HG03095 (cell line): ENCODE results near the gene PLIN1.

Source experiments
- ATAC-seq: cut with Tn5 transposase; IDR thresholded peaks from one replicate; pipeline ENCODE4 v1.9.1; 2021; ENCODE audit warnings: moderate library complexity; ENCODE audit not compliant: unreplicated experiment

Gene PLIN1

DNA sequence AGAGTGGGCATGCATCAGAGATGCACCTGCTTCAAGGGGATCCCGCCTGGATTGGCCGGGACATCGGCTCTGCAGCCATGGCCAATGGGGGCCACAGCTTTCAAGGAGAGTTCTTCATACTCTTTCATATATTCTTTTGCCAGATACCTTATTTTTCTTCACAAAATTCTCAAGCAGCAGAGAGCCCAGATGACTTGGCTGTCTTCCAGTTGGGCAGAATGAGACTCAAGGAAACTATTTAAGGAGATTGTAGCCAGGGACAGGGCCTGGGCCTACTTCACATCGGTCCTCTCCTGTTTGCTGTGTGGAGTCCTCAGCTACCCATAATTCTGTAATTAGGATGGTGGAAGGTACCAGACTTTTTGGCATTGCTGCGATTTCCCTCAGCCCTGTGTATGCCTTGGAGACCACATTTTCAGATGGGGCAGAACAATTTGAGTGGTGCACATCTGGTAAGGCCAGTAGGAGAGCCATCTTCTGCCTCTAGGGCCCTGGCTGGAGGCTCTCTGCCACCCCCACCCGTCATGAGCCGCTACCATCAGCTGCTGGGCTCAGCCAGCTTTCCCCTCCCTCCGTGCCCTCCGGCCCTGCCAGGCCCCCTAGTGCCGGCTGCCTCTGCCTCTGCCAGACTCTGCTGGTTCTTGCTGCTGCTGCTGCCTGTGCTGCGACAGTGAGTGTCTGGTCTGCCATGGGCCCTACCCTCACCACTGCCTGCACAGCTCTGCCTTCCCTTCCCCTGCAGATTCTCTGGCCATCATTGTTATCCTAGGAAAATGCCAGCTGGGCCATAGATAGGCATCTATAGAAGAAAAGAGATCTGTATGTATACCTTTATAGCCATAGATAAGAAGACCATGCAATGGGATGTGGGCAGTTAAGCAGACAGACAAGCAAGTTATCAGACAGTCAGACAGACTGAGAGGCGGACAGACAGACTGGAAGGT, 6.7 kb downstream of the PLIN1 start:
- ATAC-seq = no peak

DNA sequence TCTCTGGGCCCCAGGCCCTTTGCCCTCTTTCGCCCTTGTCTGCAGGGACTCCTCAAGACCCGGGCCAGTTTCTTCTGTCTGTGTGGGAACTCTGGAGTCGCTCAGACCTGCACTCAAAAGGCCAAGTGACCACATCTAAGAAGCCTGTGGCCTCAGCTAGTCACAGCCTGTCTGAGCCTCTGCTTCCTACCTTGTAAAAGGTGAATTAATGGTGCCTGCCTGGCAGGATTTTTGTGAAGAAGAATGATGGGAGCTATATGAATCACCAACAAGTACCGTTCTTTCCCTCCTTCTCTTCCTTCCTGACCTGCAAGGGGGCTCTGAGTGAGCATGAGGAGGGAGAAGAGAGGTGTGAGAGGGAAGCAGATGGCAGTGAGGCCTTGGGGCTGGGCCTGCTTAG, 7.5 kb downstream of the PLIN1 start:
- ATAC-seq = no peak

DNA sequence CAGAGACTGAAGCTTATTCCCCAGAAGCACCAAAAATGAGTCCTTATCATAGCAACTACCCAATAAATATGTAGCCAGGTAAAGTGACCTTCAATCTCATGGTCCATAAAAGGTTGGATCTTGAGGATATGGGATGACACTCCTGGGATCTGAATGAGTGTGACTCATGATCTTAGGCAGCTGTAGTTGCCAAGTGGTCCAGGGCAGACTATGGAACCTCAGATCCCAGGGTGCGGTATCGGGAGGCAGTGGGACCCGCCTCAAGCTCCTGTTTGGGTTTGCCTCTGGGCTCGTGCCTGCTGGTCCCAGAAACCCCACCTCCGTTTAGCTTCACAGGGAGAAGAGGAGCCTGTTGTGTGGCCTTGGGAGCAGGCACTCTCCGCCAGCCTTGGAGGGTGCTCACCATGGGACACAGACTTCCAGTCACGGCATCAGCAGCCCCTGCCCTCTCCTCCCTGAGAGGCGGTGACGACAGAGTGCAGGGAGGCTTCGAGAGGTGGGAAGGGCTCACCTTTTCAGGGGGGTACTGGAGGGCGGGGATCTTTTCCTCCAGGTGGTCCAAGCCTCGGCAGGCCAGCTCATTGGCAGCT, 8.1 kb downstream of the PLIN1 start:
- no peak for ATAC-seq

DNA sequence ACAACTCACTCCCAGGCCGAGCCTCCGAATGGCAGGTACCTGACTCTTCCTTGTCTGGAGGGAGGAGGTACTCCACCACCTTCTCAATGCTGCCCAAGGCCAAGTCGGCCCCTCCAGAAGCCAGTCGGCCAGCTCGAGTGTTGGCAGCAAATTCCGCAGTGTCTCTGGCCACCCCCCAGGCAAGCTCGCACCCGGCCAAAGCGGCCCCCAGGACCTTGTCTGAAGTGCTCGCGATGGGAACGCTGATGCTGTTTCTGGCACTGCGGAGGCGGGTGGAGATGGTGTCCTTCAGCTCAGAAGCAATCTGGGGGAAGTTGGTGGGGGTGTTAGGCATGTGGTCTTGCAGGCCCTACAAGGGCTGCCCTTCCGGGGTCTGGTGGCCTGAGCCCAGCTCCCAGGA, 9.2 kb downstream of the PLIN1 start:
- no peak for ATAC-seq

DNA sequence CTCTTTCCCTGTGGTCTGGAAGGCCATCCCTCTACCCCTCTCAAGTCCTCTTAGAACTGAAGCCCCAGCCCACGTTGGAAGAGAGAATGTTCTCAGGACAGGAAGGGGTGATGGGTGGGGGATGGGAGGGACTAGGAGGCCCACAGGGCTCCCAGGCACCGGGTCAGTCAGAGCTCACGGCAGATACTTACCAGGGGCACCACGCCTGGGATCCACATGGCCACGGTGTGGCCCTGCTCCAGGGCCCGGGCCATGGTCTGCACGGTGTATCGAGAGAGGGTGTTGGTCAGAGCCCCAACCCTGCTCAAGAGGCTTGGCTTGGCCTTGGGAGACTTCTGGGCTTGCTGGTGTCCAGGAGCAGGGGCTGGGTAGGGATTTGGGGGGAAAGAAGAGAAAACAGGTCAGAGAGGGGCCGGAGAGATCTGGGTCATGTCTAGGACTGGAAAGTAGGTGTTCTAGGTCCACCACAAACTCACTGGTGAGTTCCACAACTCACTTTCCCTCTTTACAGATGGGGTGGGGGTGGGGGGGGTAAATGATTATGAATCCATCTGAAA, 9.8 kb downstream of the PLIN1 start:
- no peak for ATAC-seq

DNA sequence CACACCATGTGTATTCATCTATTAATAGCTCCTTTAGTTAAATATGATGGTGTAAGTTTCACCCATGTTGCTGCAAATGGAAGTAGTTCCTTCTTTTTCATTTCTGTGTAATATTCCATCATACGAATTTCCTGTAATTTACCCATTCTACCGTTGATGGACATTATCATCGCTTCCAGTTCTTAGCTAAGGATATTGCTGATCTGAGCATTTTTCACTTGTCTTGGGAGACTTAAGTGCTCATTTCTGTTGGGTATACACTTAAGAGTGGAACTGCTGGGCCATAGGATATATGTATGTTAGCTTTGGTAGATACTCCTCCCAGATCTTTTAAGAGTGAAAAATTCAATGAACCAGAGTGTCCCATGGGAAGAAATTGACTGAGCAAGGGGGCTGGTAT, 11.0 kb downstream of the PLIN1 start:
- ATAC-seq = no peak

DNA sequence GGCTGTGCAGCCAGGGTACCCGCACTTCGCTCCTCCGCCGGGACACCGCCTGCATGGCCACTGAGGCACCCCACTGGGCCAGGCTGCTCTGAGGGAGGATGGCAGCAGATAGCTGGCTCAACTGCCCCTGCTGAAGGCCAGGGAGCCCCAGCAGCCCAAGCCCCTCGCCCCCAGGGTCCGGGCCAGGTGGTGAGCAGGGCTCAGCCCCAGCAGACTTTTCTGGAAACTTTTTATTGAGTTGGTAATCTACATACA, 11.5 kb downstream of the PLIN1 start:
- ATAC-seq = no peak

DNA sequence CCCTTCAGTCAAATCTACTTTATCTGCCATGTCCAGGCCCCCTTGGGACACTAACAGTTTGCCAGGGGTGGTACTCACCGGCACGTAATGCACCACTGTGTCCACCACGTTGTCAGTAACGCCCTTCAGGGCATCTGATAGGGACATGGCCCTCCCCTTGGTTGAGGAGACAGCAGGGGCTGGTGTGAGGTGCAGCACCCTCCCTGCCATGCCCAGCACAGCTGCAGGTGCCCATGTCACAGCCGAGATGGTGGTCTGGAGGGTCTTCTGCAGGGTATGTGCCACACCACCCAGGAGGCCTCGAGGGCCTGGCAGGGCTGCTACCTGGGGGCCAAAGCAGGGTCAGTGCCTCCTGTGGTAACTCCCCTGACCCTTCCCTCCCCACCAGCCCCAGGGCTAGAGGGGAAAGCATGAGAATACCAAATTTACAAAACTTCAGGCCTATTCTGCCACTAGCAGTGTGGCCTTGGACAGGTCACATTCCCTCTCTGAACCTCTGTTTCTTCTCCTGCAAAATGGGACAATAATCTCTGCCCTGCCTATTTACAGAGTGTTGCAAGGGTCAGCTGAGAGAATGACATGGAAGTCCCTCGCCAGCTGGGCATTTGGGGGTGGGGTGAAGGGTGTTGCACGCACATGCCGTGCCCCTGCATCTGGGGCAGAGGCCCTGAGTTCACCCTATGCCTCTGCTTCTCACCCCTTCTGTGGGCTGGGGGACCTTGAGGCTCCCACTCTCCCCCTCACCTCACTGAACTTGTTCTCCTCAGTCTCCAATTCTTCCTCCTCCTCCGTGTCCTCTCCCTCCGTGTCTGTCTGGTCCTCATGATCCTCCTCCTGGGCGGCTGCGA, 12.1 kb downstream of the PLIN1 start:
- ATAC-seq = no peak

DNA sequence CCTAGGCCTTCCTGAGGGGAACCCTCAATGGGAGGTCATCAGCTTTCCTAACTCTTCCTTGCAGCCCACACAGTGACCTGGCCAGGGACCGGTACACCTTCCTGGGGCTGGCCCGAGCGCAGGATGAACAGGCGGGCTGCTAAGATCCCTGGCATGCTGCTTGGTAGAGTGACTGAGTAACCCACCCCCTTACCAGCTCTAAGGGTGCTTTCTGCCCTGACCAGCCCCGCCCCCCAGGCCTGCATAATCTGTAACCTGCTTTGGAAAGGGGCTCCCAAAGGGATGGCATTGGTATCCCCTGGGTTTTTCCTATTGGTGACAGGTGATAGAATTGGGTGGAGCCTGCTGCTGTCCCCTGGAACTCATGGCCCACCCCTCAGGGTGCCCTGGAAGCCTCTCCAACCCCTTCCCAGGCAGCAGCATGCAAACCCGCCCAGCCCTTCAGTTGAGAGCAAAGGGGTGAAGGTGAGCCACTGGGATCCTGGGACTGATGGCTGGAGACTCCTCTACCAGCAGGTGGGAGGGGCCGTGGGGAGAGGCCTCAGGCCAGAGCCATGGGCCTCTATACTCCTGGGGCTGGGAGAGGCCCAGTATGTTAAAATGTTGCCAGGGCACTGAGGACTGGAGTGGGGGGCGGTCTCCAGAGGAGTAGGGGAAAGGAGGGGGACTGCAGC, 12.8 kb downstream of the PLIN1 start:
- ATAC-seq = no peak

DNA sequence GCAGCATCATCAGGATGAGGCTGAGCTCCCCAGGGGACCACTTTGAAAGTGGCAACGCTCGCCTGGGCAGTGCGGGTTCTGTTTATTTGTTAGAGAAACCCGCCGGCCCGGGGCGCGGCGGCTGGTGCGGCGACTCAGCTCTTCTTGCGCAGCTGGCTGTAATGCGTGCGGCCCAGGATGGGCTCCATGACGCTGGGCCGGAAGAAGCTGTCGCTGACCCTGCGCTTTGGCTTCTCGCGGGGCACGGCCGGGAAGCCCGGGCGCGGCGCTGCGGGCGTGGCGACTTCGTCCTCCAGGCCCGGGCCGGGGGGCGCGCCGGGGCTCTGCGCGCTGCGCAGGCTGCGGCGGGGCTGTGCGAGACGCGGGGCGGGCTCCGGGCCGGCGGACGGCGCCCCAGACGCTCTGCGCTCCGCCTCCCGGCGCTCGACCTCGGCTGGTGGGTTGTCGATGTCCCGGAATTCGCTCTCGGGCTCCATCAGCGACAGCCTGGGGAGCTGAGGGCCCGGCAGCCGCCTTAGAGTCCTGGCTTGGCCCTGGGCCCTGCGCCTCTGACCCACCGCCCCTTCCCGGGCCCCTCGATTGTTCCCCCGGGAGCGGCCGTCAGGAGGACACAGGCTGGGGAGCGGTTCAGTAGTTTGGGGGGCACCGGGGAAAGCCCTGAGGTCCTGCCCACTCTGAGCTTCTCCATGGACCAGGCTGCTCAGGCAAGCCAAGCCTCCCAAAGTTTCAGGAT, 13.6 kb downstream of the PLIN1 start:
- no peak for ATAC-seq

DNA sequence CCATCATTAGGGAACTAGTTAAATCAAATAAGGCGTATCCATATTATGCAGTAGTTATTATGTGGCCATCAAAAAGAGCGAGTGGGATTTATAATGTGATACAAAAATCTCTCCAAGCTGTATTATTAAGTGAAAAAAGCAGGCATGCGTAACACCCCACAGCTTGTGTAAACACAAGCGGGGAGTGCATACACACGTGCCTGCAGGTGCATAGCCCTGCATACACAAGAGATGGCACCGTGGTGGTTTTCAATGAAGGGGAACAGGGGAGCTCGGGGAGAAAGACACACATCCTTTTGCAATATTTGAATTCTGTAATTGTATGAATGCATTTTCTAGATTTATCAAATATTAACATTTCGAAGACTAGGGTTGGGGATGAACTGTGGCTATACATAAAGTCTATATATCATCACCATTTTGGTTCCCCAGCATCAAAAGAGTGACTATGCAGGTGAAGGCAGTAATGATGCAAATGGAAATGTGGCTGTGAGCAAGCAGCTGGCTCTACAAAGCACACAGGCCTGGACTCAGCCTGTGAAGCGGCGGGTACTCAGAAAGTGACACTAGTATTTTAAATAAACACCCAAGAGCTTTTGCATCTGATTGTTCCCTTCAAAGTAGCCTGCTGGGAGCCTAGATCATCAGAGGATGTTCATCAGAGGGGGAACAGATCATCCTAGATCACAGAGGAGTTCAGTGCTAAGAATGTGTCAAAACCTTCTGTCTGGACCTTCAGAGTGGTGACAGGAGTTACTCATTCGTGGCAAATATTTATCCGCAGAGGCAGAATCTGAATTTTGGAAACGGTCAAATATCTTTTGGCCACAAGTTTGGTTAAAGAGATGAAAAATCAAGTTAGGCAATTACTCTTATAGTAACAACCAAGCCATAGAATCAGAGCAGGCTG, 14.5 kb downstream of the PLIN1 start:
- ATAC-seq = no peak

DNA sequence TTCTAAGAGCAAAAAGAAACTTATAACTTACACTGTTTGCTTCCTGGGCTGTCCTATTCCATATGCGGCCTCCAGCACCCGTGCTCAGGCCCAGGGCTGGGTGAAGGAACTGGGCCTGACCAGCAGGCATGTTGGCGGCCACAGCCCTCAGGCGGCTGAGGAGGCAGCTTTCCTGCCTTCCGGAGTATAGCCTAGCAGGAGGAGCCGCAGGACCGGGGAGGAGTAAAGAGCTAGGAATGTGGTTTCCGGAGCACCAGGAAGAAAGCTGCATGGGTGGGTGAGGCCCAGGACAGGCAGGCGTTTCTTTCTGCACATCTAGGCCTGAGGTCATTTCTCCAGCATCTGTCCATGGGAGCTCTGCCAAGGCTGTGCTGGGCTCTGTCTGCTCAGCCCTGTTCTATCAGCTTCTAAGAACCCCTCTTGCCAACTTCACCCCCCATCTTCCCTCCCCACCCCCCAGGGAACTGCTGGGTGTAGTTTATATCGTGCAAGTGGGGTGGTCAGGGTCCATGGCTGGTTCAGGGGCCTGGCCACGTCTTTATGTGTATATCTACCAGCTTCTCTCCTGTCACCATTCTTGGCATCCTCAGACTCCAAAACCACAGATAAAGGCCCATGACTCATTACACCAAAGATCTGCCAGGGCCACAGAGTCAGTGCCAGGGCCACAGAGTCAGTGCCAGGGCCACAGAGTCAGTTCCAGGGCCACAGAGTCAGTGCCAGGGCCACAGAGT, 16.1 kb downstream of the PLIN1 start:
- no peak for ATAC-seq

DNA sequence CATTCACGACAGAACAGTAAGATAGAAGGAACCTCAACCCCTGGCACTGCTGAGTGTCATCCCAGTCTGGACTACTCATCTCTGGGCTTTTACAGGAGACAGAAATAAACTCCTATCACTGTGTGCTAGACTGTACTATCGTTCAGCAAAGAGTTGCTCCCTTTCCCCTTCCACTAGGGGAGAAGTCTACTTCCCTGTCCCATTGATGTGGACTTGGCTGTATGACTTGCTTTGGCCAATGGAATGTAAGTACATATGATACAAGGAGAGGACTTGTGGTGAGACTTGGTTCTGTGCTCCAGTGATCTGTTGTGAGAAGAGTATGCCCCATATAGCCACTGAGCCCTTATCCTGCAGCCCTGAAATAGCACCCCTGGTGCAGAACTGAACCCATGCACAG, 18.6 kb downstream of the PLIN1 start:
- no peak for ATAC-seq

DNA sequence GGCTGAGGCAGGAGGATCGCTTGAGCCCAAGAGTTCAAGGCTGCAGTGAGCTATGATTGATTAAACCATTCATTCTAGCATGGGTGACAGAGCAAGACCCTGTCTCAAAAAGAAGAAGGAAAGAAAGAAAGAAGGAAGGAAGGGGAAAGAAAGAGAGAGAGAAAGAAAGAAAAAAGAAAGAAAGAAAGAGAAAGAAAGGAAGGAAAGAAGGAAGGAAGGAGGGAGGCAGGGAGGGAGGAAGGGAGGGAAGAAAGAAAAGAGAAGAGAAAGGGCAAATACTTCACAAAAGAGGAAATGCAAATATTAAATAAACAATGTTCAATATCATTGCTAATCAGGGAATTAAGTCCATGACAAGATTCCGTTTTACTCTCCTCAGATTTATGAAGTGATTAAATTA, 19.9 kb downstream of the PLIN1 start:
- ATAC-seq = no peak

DNA sequence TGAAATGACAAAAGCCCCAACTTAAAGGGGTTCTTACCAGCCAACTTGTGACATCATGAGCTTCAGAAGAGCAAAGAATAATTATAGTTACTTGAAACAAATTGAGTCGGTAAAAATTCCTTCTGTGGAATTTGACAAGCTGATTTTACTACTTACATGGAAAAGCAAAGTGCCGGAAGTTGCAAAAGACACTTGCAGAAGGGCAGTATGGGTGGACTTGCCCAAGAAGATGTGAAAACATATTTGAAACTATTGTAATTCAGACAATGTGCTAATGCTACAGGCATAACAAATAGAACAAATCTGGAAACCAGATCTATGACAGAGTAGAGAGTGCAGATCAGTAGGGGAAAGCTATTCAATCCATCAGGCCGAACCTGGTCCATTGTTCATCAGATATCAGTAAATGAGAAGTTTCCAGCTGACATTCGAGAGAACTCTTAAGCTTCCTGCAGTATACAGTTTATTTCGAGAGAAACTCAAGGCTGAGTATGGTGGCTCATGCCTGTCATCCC, 21.4 kb downstream of the PLIN1 start:
- ATAC-seq = no peak

DNA sequence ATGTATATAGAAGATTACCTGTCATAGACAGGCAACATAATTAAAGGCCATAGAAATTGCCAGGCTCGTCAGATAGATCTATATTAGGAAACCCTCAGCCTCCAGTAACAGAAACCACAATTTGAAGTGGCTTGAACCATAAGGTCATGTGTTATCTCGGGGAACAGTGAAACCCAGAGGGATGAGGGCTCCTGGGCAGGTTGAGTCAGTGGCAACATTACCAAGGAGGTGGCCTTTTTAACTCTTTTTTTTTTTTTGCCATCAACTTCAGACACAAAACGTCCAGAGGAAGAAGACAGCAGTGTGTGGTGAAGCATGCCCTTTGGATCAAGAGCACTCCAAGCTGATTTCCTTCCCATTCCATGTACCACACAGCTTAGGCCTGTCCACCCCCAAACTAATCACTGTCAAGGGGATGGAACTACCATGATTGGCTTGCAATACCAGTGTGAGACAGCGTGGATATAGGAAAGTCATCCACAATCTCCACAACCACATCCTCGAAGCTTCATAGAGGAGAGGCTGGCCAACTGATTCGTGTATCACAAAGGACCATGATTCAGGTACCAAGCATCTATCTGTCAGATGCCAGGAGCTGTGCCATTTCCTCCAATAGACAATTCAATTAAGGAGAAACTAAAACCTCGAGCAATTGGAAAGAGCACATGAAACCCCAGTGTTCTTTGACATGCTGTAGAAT, 22.9 kb downstream of the PLIN1 start:
- no peak for ATAC-seq

DNA sequence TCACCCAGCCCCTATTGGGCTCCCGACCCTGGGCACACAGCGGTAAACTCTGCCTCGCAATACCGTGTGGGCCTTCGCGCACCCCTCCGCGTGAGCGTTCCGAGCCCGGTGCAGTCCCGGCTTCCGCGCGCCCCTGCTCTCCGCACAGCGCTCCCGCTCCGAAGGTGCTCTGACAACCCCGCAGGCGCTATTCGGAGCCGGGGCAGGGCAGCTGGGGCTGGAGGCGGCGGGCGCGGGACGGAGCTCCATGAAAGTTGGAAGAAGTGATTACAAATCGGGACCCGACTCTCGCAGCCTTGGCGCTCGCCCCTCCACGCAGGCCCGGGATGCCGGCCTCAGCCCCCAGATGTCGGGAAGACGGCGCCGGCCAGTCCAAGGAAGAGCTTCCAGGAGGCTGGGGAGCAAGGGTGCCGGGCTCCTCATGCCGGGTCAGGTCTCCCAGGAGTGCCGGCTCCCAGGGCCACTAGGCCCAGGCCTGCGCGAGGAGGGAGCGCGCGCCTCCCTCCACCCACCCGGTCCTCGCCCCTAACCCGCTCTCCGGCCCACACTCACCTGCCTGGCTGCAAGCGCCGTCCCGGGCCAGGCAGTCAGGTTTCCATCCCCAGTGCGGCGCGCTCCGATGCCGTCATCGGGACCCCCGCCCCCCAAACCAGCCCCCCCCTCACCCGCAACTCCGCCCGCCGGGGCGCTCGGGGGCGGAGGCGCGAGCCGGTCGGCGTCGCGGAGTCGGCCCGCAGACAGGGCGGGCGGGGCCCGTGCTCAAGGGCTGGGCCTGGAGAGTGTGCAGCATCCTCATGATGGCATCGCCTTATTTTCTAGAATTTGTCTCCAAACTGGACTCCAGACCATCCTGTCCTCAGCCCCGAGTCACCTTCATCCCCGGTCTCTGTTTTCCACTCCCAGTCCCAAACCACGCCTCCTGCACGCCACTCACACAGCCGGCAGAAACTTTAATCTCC, 24.0 kb downstream of the PLIN1 start, which contains the start of gene KIF7:
Gene KIF7, minus strand, starts transcription at position 621 of the 959 bp plus-strand sequence. CDS start 2,537 bp downstream, outside the sequence.
- no peak for ATAC-seq
